ENCODE data around the gene SRGAP2B.
"Not testable (repeated sequence)": the region's sequence is repeated elsewhere in the genome, so short reads cannot be mapped to it uniquely, and the experiment has no call there.

Gene SRGAP2B

DNA sequence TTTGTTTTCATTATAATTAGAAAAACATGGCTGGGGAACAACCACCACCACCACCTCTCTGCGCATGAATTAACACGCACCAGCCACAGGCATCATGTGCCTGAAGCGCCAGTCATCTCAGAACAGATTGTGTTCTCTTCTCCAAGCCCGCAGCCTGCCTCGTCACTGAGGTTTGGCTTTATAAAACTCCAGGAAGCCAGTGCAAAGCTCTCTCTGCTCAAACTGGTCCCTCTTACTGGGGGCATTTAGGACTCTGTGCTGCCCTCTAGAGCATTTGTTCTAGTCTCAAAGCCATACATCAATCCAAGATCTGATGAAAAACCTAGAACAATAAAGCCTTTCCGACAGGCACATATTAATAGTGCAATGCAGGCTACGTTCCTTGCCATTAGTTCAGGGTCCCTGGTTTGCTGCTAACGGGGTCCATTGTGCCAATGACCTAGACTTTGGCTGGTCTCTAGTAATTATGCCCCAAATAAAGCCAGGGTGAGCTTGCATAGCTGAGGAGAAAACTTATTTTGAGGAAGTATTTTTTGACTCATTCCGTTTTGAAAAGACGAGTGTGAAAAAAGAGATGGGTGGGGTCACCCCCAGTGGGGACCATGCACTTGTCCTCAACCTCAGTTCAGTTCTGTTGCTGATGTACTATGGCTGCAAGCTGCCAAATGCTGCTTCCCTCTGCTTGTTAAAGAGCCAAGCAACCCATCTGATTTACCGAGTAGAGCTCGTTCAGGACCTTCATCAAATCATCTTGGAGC is 181.0 kb downstream of the SRGAP2B start:
- not testable (repeated sequence) for DNase-seq (ENCODE audit: low read depth in 1 of 2, low spot score in 1 of 2)

GRCh38 chr1:144913458-144913857 is 181.7 kb downstream of the SRGAP2B start:
- DNase-seq (ENCODE audit: low read depth in 1 of 2, low spot score in 1 of 2): not testable (repeated sequence)

- not testable (repeated sequence) for DNase-seq (ENCODE audit: low read depth in 1 of 2, low spot score in 1 of 2)
Measured at GRCh38 chr1:144910729-144911128, 184.4 kb downstream of the SRGAP2B start.

GRCh38 chr1:144900841-144901240 is 194.3 kb downstream of the SRGAP2B start:
- DNase-seq (ENCODE audit: low read depth in 1 of 2, low spot score in 1 of 2): not testable (repeated sequence)

- not testable (repeated sequence) for DNase-seq (ENCODE audit: low read depth in 1 of 2, low spot score in 1 of 2)
Measured at GRCh38 chr1:144894454-144895201, 200.5 kb downstream of the SRGAP2B start.

DNA sequence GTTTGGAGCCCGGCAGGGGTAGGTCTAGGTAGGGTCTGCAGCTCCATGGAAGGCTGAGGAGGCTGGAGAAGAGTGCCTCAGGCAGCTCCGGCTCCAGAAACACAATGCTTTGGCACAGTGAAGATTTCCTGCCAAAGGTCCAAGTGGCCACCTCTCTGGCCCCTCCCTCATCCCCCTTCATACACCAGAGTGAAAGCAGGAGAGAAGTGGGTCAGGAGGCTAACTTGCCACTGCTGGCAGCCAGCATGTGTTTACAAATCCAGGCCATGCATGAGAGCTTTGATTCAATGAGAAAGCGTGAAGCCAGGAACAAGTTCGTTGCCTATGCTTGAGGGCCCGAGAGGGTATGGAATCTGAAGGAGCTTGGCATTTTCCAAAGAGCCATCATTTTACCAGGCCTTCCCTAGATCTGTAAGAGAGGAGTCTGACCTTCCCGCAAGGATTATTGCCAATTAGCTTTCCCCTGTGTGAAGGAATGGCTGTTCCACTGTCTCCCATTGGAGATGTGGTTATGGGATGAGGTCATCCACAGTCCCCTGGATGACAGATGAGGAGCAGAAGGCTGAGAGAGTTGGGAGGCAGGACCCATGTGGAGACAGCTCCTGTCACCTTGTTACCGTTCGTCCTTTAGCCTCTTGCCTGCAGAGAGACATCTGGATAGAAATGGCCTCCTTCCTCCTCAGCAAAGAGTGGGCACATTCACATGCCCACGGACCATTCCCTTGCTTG is 201.3 kb downstream of the SRGAP2B start:
- DNase-seq (ENCODE audit: low read depth in 1 of 2, low spot score in 1 of 2): not testable (repeated sequence)

GRCh38 chr1:144893062-144893461 is 202.1 kb downstream of the SRGAP2B start:
- not testable (repeated sequence) for DNase-seq (ENCODE audit: low read depth in 1 of 2, low spot score in 1 of 2)

DNA sequence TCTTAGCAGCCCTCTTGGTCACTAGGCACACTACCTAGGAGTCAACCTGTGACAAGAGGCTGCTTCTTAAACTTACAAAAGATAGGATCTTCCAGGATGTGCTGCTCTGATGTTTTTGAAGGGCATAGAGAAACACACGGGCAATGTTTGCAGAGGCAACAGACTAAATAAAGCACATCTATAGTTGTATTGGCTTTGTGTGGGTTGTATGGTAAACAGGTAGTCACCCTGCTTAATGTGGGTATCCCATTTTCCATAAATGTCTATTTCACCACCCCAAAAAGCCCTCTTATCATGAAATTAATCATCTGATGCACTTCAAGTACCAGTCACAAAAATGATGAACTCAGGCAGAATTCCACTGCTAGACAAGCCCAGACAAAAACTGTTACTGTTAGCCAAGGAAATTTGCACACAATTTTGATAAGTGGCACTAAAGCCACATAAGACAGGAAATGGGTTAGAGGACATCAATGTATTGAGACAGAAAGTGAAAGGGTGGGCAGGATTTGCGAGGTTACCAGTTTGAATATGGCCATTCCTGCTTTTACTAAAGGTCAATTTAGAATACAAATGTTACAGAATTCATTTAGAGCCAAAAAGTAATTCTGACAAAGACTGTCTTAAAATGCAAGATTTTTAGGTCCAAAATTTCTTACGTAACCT is 205.5 kb downstream of the SRGAP2B start:
- not testable (repeated sequence) for DNase-seq (ENCODE audit: low read depth in 1 of 2, low spot score in 1 of 2)

- DNase-seq (ENCODE audit: low read depth in 1 of 2, low spot score in 1 of 2): not testable (repeated sequence)
Measured at GRCh38 chr1:144883022-144883421, 212.1 kb downstream of the SRGAP2B start.

GRCh38 chr1:144882343-144882742 is 212.8 kb downstream of the SRGAP2B start:
- DNase-seq (ENCODE audit: low read depth in 1 of 2, low spot score in 1 of 2): not testable (repeated sequence)

GRCh38 chr1:144858607-144859006 is 236.5 kb downstream of the SRGAP2B start:
- DNase-seq (ENCODE audit: low read depth in 1 of 2, low spot score in 1 of 2): not testable (repeated sequence)

All from stimulated activated CD4-positive, alpha-beta T cell treated with anti-CD3 and anti-CD28 coated beads, Interleukin-15, amount 100 ng/mL, for 1 hour (primary cell).